WTC11 (cell line): Measurements from ENCODE around the gene KPNA4. TPM values are rescaled to one million over a fixed set of nuclear protein-coding genes. Genes with fewer than 3 reads are reported as not detected.
"Not testable (repeated sequence)": the region's sequence is repeated elsewhere in the genome, so short reads cannot be mapped to it uniquely, and the experiment has no call there.

Source experiments
- ATAC-seq: fragments of 200-7000 bp; cut with Tn5 transposase; 2 replicates; pipeline ENCODE4 v1.10.0; 2021; ENCODE audit warnings: mild to moderate bottlenecking, moderate library complexity
- CTCF ChIA-PET: fragments of 300-600 bp; sonication (Branson Sonifier 250); formaldehyde crosslinking; loops from one replicate; lab custom pipeline; 2021; ENCODE audit warnings: antibody characterized with exemption; lab: Charles Lee
- POLR2A ChIA-PET: fragments of 350-600 bp; sonication (Branson Sonifier 250); formaldehyde crosslinking; loops from one replicate; lab custom pipeline; 2021; ENCODE audit warnings: antibody characterized with exemption; lab: Charles Lee
- DNase-seq: peaks from one replicate; pipeline ENCODE4 v3.0.0; 2021; ENCODE audit warnings: low spot score
- H3K27ac Mint-ChIP-seq: 2 replicates; pipeline ENCODE4 v1.8.0; 2021; ENCODE audit warnings: mixed read lengths
- H3K27me3 Mint-ChIP-seq: 2 replicates; pipeline ENCODE4 v1.8.0; 2021; ENCODE audit warnings: low read depth, mild to moderate bottlenecking, moderate library complexity, mixed read lengths
- H3K36me3 Mint-ChIP-seq: 2 replicates; pipeline ENCODE4 v1.8.0; 2021; ENCODE audit warnings: mixed read lengths
- H3K4me1 Mint-ChIP-seq: 2 replicates; pipeline ENCODE4 v1.8.0; 2022; ENCODE audit warnings: mixed read lengths
- H3K4me3 Mint-ChIP-seq: 2 replicates; pipeline ENCODE4 v1.8.0; 2021; ENCODE audit warnings: mild to moderate bottlenecking, moderate library complexity, mixed read lengths
- H3K9me3 Mint-ChIP-seq: 2 replicates; pipeline ENCODE4 v1.8.0; 2021; ENCODE audit warnings: mixed read lengths
- ELF4 ChIP-seq: sonication (generic); formaldehyde crosslinking; IDR thresholded peaks from 2 replicates; pipeline ENCODE4 v1.8.1; 2022; ENCODE audit warnings: low read depth, mild to moderate bottlenecking, moderate library complexity, missing genetic modification reagents
- ESRRA ChIP-seq: sonication (generic); formaldehyde crosslinking; IDR thresholded peaks from 2 replicates; pipeline ENCODE4 v1.8.1; 2022; ENCODE audit warnings: mild to moderate bottlenecking, missing genetic modification reagents, borderline replicate concordance
- FOXP1 ChIP-seq: sonication (generic); formaldehyde crosslinking; IDR thresholded peaks from 2 replicates; pipeline ENCODE4 v1.8.0; 2022; ENCODE audit warnings: missing genetic modification reagents, mild to moderate bottlenecking, moderate library complexity, borderline replicate concordance
- KAT7 ChIP-seq: sonication (generic); formaldehyde crosslinking; IDR thresholded peaks from 2 replicates; pipeline ENCODE4 v1.8.1; 2023; ENCODE audit warnings: missing genetic modification reagents, mild to moderate bottlenecking, borderline replicate concordance
- MYBL2 ChIP-seq: sonication (generic); formaldehyde crosslinking; IDR thresholded peaks from 2 replicates; pipeline ENCODE4 v1.8.1; 2023; ENCODE audit warnings: mild to moderate bottlenecking, moderate library complexity, missing genetic modification reagents
- NFE2L1 ChIP-seq: sonication (generic); formaldehyde crosslinking; IDR thresholded peaks from 2 replicates; pipeline ENCODE4 v1.8.1; 2023; ENCODE audit warnings: missing genetic modification reagents
- PRRX2 ChIP-seq: fragments of 250-450 bp; sonication (Bioruptor Pico); IDR thresholded peaks from 2 replicates; pipeline ENCODE4 v1.8.0; 2021; ENCODE audit warnings: mild to moderate bottlenecking
- TCF7 ChIP-seq: sonication (generic); formaldehyde crosslinking; IDR thresholded peaks from 2 replicates; pipeline ENCODE4 v1.8.0; 2022; ENCODE audit warnings: mild to moderate bottlenecking, low read depth, missing genetic modification reagents, moderate library complexity
- TEAD1 ChIP-seq: sonication (generic); formaldehyde crosslinking; IDR thresholded peaks from 2 replicates; pipeline ENCODE4 v1.8.0; 2022; ENCODE audit warnings: mild to moderate bottlenecking, missing genetic modification reagents
- TP53 ChIP-seq: sonication (generic); formaldehyde crosslinking; IDR thresholded peaks from 2 replicates; pipeline ENCODE4 v1.8.1; 2023; ENCODE audit warnings: mild to moderate bottlenecking, missing genetic modification reagents
- ZNF138 ChIP-seq: sonication (generic); formaldehyde crosslinking; conservative IDR thresholded peaks from 2 replicates; pipeline ENCODE4 v1.8.1; 2022; ENCODE audit warnings: mild to moderate bottlenecking, moderate library complexity, missing genetic modification reagents
- ZNF219 ChIP-seq: sonication (generic); formaldehyde crosslinking; IDR thresholded peaks from 2 replicates; pipeline ENCODE4 v1.8.0; 2023; ENCODE audit warnings: missing genetic modification reagents, mild to moderate bottlenecking, borderline replicate concordance
- total RNA-seq: library from RNA; stranded (reverse); gene quantifications from 3 replicates; pipeline ENCODE4 v1.2.3, GENCODE V29; 2021
- TF ChIP-seq, protein P1 (sequence below): fragments of 250-450 bp; sonication (Bioruptor Pico); conservative IDR thresholded peaks from 2 replicates; pipeline ENCODE4 v1.9.0; 2021; ENCODE audit warnings: mild to moderate bottlenecking
- TF ChIP-seq, protein P2 (sequence below): sonication (generic); formaldehyde crosslinking; IDR thresholded peaks from 2 replicates; pipeline ENCODE4 v1.8.0; 2023; ENCODE audit warnings: missing genetic modification reagents
- TF ChIP-seq, protein P3 (sequence below): sonication (generic); formaldehyde crosslinking; IDR thresholded peaks from 2 replicates; pipeline ENCODE4 v1.8.0; 2023; ENCODE audit warnings: mild to moderate bottlenecking, missing genetic modification reagents
- TF ChIP-seq, protein P4 (sequence below): fragments of 250-450 bp; sonication (Bioruptor Pico); IDR thresholded peaks from 2 replicates; pipeline ENCODE4 v2.1.2; 2022; ENCODE audit warnings: mild to moderate bottlenecking, moderate library complexity
- TF ChIP-seq, protein P5 (sequence below): sonication (generic); formaldehyde crosslinking; IDR thresholded peaks from 2 replicates; pipeline ENCODE4 v1.8.0; 2022; ENCODE audit warnings: mild to moderate bottlenecking, missing genetic modification reagents
- TF ChIP-seq, protein P6 (sequence below): sonication (generic); formaldehyde crosslinking; IDR thresholded peaks from 2 replicates; pipeline ENCODE4 v1.8.0; 2022; ENCODE audit warnings: mild to moderate bottlenecking, missing genetic modification reagents
- TF ChIP-seq, protein P7 (sequence below): sonication (generic); formaldehyde crosslinking; IDR thresholded peaks from 2 replicates; pipeline ENCODE4 v1.8.1; 2022; ENCODE audit warnings: mild to moderate bottlenecking, moderate library complexity, missing genetic modification reagents
- TF ChIP-seq, protein P8 (sequence below): fragments of 250-450 bp; sonication (Bioruptor Pico); IDR thresholded peaks from 2 replicates; pipeline ENCODE4 v1.9.0; 2021; ENCODE audit warnings: mild to moderate bottlenecking
- TF ChIP-seq, protein P9 (sequence below): sonication (generic); formaldehyde crosslinking; IDR thresholded peaks from 2 replicates; pipeline ENCODE4 v1.8.1; 2022; ENCODE audit warnings: mild to moderate bottlenecking, missing genetic modification reagents, moderate library complexity, borderline replicate concordance

KPNA4 gene
- total RNA-seq, 1 experiment from 2014 or later: 52.2 TPM

DNA sequence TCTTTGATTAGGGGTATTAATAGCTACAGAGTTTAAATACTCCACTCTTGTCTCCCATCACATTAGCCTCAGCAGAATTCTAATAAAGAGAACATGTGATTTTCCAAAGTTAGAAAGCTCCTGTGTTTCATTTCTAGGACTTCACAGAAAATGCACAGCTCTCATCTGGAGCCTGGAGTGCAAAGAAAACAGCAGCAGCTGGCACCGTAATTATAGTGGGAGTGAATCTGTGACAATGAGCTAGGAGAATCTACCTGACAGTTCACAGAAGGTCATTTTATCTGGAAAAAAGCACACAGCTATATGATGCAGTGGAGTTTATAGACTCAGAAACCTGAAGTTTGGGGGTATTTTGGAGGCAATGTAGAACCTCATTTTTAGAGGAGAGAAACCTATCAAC is 110.4 kb downstream of the KPNA4 start (continued):
- TF ChIP-seq, protein P1, sequence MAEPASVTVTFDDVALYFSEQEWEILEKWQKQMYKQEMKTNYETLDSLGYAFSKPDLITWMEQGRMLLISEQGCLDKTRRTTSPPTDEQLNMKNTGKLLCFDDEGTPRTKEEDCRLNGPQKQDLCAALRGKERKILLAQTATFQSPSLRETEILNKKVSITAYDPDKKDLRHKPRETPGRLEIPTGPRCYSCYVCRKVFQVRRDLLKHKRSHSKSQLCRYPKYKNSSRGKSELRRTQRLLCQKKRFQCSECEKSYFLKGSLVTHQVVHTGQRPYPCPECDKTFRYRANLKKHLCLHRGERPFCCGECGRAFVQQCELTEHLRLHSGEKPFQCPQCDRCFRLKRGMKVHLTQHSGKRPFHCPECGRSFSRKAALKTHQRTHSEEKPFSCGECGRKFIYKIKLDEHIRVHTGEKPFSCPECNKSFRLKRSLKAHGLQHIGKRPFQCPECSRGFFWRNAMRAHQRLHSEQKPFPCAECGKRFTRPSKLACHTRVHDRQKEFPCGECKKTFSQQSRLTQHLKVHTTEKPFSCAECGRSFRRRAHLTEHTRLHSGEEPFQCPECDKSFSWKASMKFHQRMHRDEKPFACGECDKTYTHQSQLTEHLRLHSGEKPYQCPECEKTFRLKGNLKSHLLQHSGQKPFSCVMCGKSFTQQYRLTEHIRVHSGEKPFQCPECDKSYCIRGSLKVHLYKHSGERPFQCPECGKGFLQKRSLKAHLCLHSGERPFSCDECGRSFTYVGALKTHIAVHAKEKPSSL (CRISPR knock-in tag): no peak
- TF ChIP-seq, protein P2, sequence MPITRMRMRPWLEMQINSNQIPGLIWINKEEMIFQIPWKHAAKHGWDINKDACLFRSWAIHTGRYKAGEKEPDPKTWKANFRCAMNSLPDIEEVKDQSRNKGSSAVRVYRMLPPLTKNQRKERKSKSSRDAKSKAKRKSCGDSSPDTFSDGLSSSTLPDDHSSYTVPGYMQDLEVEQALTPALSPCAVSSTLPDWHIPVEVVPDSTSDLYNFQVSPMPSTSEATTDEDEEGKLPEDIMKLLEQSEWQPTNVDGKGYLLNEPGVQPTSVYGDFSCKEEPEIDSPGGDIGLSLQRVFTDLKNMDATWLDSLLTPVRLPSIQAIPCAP: no peak
- TF ChIP-seq, protein P3, sequence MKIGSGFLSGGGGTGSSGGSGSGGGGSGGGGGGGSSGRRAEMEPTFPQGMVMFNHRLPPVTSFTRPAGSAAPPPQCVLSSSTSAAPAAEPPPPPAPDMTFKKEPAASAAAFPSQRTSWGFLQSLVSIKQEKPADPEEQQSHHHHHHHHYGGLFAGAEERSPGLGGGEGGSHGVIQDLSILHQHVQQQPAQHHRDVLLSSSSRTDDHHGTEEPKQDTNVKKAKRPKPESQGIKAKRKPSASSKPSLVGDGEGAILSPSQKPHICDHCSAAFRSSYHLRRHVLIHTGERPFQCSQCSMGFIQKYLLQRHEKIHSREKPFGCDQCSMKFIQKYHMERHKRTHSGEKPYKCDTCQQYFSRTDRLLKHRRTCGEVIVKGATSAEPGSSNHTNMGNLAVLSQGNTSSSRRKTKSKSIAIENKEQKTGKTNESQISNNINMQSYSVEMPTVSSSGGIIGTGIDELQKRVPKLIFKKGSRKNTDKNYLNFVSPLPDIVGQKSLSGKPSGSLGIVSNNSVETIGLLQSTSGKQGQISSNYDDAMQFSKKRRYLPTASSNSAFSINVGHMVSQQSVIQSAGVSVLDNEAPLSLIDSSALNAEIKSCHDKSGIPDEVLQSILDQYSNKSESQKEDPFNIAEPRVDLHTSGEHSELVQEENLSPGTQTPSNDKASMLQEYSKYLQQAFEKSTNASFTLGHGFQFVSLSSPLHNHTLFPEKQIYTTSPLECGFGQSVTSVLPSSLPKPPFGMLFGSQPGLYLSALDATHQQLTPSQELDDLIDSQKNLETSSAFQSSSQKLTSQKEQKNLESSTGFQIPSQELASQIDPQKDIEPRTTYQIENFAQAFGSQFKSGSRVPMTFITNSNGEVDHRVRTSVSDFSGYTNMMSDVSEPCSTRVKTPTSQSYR (CRISPR knock-in tag): no peak
- TF ChIP-seq, protein P4, sequence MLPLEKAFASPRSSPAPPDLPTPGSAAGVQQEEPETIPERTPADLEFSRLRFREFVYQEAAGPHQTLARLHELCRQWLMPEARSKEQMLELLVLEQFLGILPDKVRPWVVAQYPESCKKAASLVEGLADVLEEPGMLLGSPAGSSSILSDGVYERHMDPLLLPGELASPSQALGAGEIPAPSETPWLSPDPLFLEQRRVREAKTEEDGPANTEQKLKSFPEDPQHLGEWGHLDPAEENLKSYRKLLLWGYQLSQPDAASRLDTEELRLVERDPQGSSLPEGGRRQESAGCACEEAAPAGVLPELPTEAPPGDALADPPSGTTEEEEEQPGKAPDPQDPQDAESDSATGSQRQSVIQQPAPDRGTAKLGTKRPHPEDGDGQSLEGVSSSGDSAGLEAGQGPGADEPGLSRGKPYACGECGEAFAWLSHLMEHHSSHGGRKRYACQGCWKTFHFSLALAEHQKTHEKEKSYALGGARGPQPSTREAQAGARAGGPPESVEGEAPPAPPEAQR (CRISPR knock-in tag): no peak
- TF ChIP-seq, protein P5, sequence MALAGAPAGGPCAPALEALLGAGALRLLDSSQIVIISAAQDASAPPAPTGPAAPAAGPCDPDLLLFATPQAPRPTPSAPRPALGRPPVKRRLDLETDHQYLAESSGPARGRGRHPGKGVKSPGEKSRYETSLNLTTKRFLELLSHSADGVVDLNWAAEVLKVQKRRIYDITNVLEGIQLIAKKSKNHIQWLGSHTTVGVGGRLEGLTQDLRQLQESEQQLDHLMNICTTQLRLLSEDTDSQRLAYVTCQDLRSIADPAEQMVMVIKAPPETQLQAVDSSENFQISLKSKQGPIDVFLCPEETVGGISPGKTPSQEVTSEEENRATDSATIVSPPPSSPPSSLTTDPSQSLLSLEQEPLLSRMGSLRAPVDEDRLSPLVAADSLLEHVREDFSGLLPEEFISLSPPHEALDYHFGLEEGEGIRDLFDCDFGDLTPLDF (CRISPR knock-in tag): no peak
- TF ChIP-seq MYBL2 (CRISPR knock-in tag): no peak
- TF ChIP-seq KAT7 (CRISPR knock-in tag): no peak
- no peak for TF ChIP-seq ZNF219 (CRISPR knock-in tag)
- TF ChIP-seq NFE2L1 (CRISPR knock-in tag): no peak
- no peak for TF ChIP-seq PRRX2
- TF ChIP-seq ESRRA (CRISPR knock-in tag): no peak
- TF ChIP-seq, protein P6, sequence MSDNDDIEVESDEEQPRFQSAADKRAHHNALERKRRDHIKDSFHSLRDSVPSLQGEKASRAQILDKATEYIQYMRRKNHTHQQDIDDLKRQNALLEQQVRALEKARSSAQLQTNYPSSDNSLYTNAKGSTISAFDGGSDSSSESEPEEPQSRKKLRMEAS (CRISPR knock-in tag): no peak

DNA sequence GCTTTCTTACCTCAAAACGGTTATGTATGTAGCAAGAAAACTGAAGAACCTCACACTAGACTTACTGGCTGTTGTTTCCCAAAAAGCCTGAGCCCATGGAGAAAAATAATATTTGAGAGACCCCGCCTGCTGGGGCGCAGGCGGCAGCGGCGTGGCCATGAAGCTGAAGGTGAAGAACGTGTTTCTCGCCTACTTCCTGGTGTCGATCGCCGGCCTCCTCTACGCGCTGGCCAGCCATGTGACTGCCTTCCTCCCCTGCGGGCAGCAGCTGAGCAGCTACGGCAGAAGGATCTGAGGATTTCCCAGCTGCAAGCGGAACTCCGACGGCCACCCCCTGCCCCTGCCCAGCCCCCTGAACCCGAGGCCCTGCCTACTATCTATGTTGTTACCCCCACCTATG is 113.1 kb downstream of the KPNA4 start:
- CTCF ChIA-PET: interaction anchor here (1.7 kb wide), 1 partner anchor 33 kb away, joined by 7 read pairs; no protein-coding TSS in a partner anchor
- DNase-seq, POLR2A ChIA-PET, ATAC-seq, H3K27me3 Mint-ChIP-seq, H3K27ac Mint-ChIP-seq, H3K9me3 Mint-ChIP-seq, H3K4me3 Mint-ChIP-seq: not testable (repeated sequence)
- Mint-ChIP-seq H3K4me1 (peaks cover 18% of the 10 kb centered on the region), H3K36me3 (peaks cover 11% of the 10 kb centered on the region)

DNA sequence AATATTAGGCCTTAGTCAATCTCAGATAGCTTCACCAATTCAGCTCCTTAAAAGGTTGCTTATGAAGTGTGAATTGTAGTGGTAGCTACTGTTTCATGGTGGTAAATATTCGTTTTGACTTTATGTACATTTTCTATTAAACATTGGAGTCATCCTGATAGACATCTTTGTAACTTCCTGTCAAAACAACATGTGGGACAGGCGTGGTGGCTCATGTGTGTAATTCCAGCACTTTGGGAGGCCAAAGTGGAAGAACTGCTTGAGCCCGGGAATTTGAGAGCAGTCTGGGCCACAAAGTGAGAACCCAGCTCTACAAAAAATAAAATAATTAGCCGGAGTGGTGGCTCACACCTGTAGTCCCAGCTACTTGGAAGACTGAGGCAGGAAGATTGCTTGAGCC is 113.8 kb downstream of the KPNA4 start:
- H3K36me3 Mint-ChIP-seq: peaks cover 14% of the 10 kb centered on the region
- H3K4me1 Mint-ChIP-seq: peaks cover 23% of the 10 kb centered on the region
- H3K27me3 Mint-ChIP-seq: peaks cover 2% of the 10 kb centered on the region; the same call in 1 of the 2 replicates
- ATAC-seq: no peak
- ChIA-PET POLR2A (interaction anchor here (0.6 to 1.4 kb wide), 2 partner anchors 50 to 612 kb away, joined by 3 read pairs; partner anchors contain the start of gene SCHIP1), CTCF (interaction anchor here (1.7 kb wide), 1 partner anchor 34 kb away, joined by 7 read pairs; no protein-coding TSS in a partner anchor)
- H3K27ac Mint-ChIP-seq: no peak overlapping the region
- H3K4me3 Mint-ChIP-seq: no peak overlapping the region
- H3K9me3 Mint-ChIP-seq: no peaks in the 10 kb centered on the region
- DNase-seq: no peak
- TF ChIP-seq ELF4 (no peak), TEAD1 (CRISPR knock-in tag) (no peak), FOXP1 (no peak), ZNF138 (CRISPR knock-in tag) (no peak), TCF7 (CRISPR knock-in tag) (no peak), ESRRA (CRISPR knock-in tag) (no peak), TP53 (CRISPR knock-in tag) (no peak)
- TF ChIP-seq, protein P7, sequence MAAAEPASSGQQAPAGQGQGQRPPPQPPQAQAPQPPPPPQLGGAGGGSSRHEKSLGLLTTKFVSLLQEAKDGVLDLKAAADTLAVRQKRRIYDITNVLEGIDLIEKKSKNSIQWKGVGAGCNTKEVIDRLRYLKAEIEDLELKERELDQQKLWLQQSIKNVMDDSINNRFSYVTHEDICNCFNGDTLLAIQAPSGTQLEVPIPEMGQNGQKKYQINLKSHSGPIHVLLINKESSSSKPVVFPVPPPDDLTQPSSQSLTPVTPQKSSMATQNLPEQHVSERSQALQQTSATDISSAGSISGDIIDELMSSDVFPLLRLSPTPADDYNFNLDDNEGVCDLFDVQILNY (CRISPR knock-in tag): no peak
- TF ChIP-seq, protein P8, sequence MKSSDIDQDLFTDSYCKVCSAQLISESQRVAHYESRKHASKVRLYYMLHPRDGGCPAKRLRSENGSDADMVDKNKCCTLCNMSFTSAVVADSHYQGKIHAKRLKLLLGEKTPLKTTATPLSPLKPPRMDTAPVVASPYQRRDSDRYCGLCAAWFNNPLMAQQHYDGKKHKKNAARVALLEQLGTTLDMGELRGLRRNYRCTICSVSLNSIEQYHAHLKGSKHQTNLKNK: no peak
- TF ChIP-seq, protein P9, sequence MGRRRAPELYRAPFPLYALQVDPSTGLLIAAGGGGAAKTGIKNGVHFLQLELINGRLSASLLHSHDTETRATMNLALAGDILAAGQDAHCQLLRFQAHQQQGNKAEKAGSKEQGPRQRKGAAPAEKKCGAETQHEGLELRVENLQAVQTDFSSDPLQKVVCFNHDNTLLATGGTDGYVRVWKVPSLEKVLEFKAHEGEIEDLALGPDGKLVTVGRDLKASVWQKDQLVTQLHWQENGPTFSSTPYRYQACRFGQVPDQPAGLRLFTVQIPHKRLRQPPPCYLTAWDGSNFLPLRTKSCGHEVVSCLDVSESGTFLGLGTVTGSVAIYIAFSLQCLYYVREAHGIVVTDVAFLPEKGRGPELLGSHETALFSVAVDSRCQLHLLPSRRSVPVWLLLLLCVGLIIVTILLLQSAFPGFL (CRISPR knock-in tag): no peak
